GM18519 (cell line): ENCODE results near the gene RAET1E.
"Not testable (repeated sequence)": the region's sequence is repeated elsewhere in the genome, so short reads cannot be mapped to it uniquely, and the experiment has no call there.

Experiments
- ATAC-seq: cut with Tn5 transposase; IDR thresholded peaks from one replicate; pipeline ENCODE4 v1.9.1; 2021; ENCODE audit warnings: mild to moderate bottlenecking, moderate library complexity; ENCODE audit not compliant: unreplicated experiment, low FRiP score

Gene RAET1E

DNA sequence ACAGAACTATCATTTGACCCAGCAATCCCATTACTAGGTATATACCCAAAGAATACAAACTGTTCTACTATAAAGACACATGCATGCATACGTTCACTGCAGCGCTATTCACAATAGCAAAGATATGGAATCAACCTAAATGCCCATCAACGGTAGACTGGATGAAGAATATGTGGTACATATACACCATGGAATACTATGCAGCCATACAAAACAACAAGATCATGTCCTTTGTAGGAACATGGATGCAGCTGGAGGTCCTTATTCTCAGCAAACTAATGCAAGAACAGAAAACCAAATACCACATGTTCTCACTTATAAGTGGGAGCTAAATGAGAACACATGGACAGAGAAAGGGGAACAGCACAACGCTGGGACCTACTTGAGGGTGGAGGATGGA lies 49.6 kb downstream of the RAET1E start:
- not testable (repeated sequence) for ATAC-seq
